HG03521 (cell line): ENCODE results near the gene MYDGF.
"Not testable (repeated sequence)": the region's sequence is repeated elsewhere in the genome, so short reads cannot be mapped to it uniquely, and the experiment has no call there.

Experiments used
- ATAC-seq: cut with Tn5 transposase; IDR thresholded peaks from one replicate; pipeline ENCODE4 v1.9.1; 2021; ENCODE audit warnings: mild to moderate bottlenecking, moderate library complexity; ENCODE audit not compliant: unreplicated experiment

Gene MYDGF

GRCh38 chr19:4700693-4700970 lies 30.5 kb upstream of the MYDGF start:
- no peak for ATAC-seq

GRCh38 chr19:4699826-4700692 lies 29.9 kb upstream of the MYDGF start:
- ATAC-seq: no peak

GRCh38 chr19:4697304-4697703 lies 27.2 kb upstream of the MYDGF start:
- no peak for ATAC-seq

GRCh38 chr19:4695224-4695731 lies 25.1 kb upstream of the MYDGF start:
- ATAC-seq: no peak

- no peak for ATAC-seq
Measured at GRCh38 chr19:4694211-4694987, 24.3 kb upstream of the MYDGF start.

- no peak for ATAC-seq
Measured at GRCh38 chr19:4693471-4694121, 23.5 kb upstream of the MYDGF start.

GRCh38 chr19:4693078-4693350 lies 22.9 kb upstream of the MYDGF start:
- no peak for ATAC-seq

GRCh38 chr19:4692251-4693077 lies 22.3 kb upstream of the MYDGF start:
- ATAC-seq: no peak

- ATAC-seq: no peak
Measured at GRCh38 chr19:4691373-4691772, 21.2 kb upstream of the MYDGF start.

- ATAC-seq: no peak
Measured at GRCh38 chr19:4690361-4690760, 20.2 kb upstream of the MYDGF start.

- no peak for ATAC-seq
Measured at GRCh38 chr19:4689403-4689802, 19.3 kb upstream of the MYDGF start.

GRCh38 chr19:4688587-4688986 lies 18.4 kb upstream of the MYDGF start:
- no peak for ATAC-seq

GRCh38 chr19:4687396-4687795 lies 17.3 kb upstream of the MYDGF start:
- ATAC-seq: no peak

- ATAC-seq: no peak
Measured at GRCh38 chr19:4686700-4687099, 16.6 kb upstream of the MYDGF start.

GRCh38 chr19:4684312-4685095 lies 14.4 kb upstream of the MYDGF start:
- ATAC-seq: no peak

GRCh38 chr19:4682417-4683200 lies 12.5 kb upstream of the MYDGF start:
- no peak for ATAC-seq

- not testable (repeated sequence) for ATAC-seq
Measured at GRCh38 chr19:4680021-4680420, 9.9 kb upstream of the MYDGF start.

GRCh38 chr19:4678881-4679790 lies 9.0 kb upstream of the MYDGF start:
- ATAC-seq: no peak
